ENCODE measurements around the gene CKS2. TPM values are rescaled to one million over a fixed set of nuclear protein-coding genes. Genes with fewer than 3 reads are reported as not detected.

Gene CKS2
- total and polyA plus RNA-seq, 2 donors from 2014 or later = 7.0 to 72.8 TPM

DNA sequence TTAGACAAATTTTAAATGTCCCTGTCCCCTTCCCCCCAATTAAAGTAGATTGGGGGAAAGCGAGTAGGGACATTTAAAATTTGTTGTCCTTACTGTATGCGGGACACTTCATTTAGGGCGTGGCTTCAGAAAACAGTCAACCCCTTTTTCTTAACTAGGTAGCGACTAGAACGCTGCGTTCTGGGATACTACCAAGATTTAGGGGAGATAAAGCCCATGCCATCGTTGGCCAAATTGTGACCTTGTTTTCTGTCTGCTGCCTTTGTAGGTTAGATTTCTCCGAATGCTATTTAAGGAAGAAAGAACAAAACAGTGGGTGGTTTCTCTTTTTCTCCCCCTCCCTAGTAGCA, 1.2 kb downstream of the CKS2 start:
- peak overlapping the region; percentile 66 to 82 (median 73) for H3K4me3 ChIP-seq (ENCODE audit: low read length in 3 of 3)
- FAIRE-seq = no peak
- intact Hi-C loops (cut with DNase I) = no loop called here
- H3K27ac ChIP-seq (ENCODE audit: low read depth in 2 of 2, low read length in 2 of 2) = no peak overlapping the region
- no peaks in the 10 kb centered on the region for H3K9me3 ChIP-seq (ENCODE audit: control insufficient read depth in 2 of 3, insufficient read depth in 1 of 3, low read length in 3 of 3)
- peaks cover 0 to 6% (median 4%) of the 10 kb centered on the region in 3 donors for H3K4me1 ChIP-seq (ENCODE audit: control insufficient read depth in 2 of 3, insufficient read depth in 2 of 3, low read depth in 1 of 3, low read length in 3 of 3)
- H3K9ac ChIP-seq (ENCODE audit: low read length in 3 of 3) = peak overlapping the region in 2 of 3 donors; percentile 11 to 57
- peaks cover 0 to 2% (median 0%) of the 10 kb centered on the region in 3 donors for H3K36me3 ChIP-seq (ENCODE audit: control insufficient read depth in 2 of 3, insufficient read depth in 3 of 3, low read length in 3 of 3)
- DNase-seq = peak in 3 of 5 donors; percentile 40 to 66 (median 61)
- no peaks in the 10 kb centered on the region for H3K27me3 ChIP-seq (ENCODE audit: control insufficient read depth, insufficient read depth, low read length)
- TF ChIP-seq, protein P1, sequence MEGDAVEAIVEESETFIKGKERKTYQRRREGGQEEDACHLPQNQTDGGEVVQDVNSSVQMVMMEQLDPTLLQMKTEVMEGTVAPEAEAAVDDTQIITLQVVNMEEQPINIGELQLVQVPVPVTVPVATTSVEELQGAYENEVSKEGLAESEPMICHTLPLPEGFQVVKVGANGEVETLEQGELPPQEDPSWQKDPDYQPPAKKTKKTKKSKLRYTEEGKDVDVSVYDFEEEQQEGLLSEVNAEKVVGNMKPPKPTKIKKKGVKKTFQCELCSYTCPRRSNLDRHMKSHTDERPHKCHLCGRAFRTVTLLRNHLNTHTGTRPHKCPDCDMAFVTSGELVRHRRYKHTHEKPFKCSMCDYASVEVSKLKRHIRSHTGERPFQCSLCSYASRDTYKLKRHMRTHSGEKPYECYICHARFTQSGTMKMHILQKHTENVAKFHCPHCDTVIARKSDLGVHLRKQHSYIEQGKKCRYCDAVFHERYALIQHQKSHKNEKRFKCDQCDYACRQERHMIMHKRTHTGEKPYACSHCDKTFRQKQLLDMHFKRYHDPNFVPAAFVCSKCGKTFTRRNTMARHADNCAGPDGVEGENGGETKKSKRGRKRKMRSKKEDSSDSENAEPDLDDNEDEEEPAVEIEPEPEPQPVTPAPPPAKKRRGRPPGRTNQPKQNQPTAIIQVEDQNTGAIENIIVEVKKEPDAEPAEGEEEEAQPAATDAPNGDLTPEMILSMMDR (IDR thresholded peaks at IDR 0.05; ENCODE audit: borderline replicate concordance, extremely low read depth, insufficient read depth) = no peak

DNA sequence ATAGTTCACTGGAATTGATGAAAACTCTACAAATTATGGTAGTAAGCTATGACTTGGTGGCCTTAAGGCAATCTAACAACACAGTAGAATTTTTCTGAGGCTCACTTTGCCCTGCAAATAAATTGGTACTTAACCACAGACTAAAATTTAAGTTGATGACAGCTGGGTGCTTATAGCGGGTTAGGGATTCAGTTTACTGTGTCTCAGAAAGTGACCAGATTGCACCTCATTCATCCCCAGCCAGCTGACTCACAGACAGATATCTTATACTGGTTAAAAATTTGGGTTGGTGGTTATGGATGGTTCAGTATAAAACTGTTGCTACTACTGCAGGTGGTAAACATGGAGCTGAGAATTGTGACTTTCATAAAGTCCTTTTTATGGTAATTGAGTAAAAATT, 2.8 kb downstream of the CKS2 start:
- TF ChIP-seq, protein P1 (IDR thresholded peaks at IDR 0.05; ENCODE audit: borderline replicate concordance, extremely low read depth, insufficient read depth) = no peak
- H3K36me3 ChIP-seq (ENCODE audit: control insufficient read depth in 2 of 3, insufficient read depth in 3 of 3, low read length in 3 of 3) = peaks cover 0 to 6% (median 0%) of the 10 kb centered on the region in 3 donors
- intact Hi-C loops (cut with DNase I) = no loop called here
- FAIRE-seq (no peak), DNase-seq (no peak)
- H3K4me3 ChIP-seq (ENCODE audit: low read length in 3 of 3) = peak overlapping the region in 1 of 3 donors; percentile 8
- H3K9me3 ChIP-seq (ENCODE audit: control insufficient read depth in 2 of 3, insufficient read depth in 1 of 3, low read length in 3 of 3) = no peaks in the 10 kb centered on the region
- H3K9ac ChIP-seq (ENCODE audit: low read length in 3 of 3) = no peak overlapping the region
- H3K27me3 ChIP-seq (ENCODE audit: control insufficient read depth, insufficient read depth, low read length) = no peaks in the 10 kb centered on the region
- H3K27ac ChIP-seq (ENCODE audit: low read depth in 2 of 2, low read length in 2 of 2) = no peak overlapping the region
- peaks cover 3 to 7% (median 6%) of the 10 kb centered on the region in 3 donors for H3K4me1 ChIP-seq (ENCODE audit: control insufficient read depth in 2 of 3, insufficient read depth in 2 of 3, low read depth in 1 of 3, low read length in 3 of 3)

DNA sequence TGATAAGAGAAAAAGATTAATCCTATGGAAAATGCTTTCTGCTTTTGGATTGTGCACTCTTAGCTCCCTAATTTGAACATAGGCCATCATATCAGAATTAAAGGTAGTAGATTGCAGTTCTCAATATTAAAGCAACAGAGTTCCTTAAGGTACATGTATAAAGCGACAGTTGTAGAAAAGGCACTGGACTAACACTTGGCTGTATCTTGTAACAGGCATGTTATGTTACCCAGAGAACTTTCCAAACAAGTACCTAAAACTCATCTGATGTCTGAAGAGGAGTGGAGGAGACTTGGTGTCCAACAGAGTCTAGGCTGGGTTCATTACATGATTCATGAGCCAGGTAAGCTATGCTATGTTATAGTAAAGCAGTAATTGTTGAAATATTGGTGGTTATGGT, 4.0 kb downstream of the CKS2 start:
- Histone ChIP-seq H3K9me3 (ENCODE audit: control insufficient read depth in 2 of 3, insufficient read depth in 1 of 3, low read length in 3 of 3) (no peaks in the 10 kb centered on the region), H3K27me3 (ENCODE audit: control insufficient read depth, insufficient read depth, low read length) (no peaks in the 10 kb centered on the region), H3K4me3 (ENCODE audit: low read length in 3 of 3) (no peak overlapping the region), H3K36me3 (ENCODE audit: control insufficient read depth in 2 of 3, insufficient read depth in 3 of 3, low read length in 3 of 3) (peaks cover 0 to 6% (median 0%) of the 10 kb centered on the region in 3 donors), H3K9ac (ENCODE audit: low read length in 3 of 3) (no peak overlapping the region), H3K27ac (ENCODE audit: low read depth in 2 of 2, low read length in 2 of 2) (no peak overlapping the region), H3K4me1 (ENCODE audit: control insufficient read depth in 2 of 3, insufficient read depth in 2 of 3, low read depth in 1 of 3, low read length in 3 of 3) (peaks cover 3 to 7% (median 4%) of the 10 kb centered on the region in 3 donors)
- intact Hi-C loops (cut with DNase I) = no loop called here
- TF ChIP-seq, protein P1 (IDR thresholded peaks at IDR 0.05; ENCODE audit: borderline replicate concordance, extremely low read depth, insufficient read depth) = no peak
- FAIRE-seq (no peak), DNase-seq (no peak)

DNA sequence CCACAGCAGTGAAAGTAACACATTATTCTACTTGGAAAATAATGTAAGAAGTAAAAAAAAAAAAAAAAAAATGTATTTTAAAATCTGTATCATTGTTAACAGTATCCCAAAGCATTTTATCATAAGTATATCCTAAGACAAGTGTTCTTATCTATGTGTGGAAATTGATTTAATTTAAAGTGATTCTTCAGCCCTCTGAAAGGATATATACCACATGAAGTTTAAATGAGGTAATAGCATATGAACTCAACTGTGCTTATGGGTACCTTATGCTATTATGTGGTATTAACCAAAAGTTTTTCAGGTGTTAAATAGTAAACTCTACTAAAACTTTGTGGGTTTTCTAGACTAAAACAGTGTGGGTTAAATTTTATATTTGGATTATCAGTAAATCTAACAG, 4.5 kb downstream of the CKS2 start:
- FAIRE-seq (no peak), DNase-seq (no peak)
- TF ChIP-seq, protein P1 (IDR thresholded peaks at IDR 0.05; ENCODE audit: borderline replicate concordance, extremely low read depth, insufficient read depth) = no peak
- H3K9me3 ChIP-seq (ENCODE audit: control insufficient read depth in 2 of 3, insufficient read depth in 1 of 3, low read length in 3 of 3) = no peaks in the 10 kb centered on the region
- H3K27me3 ChIP-seq (ENCODE audit: control insufficient read depth, insufficient read depth, low read length) = no peaks in the 10 kb centered on the region
- no peak overlapping the region for H3K27ac ChIP-seq (ENCODE audit: low read depth in 2 of 2, low read length in 2 of 2)
- H3K9ac ChIP-seq (ENCODE audit: low read length in 3 of 3) = no peak overlapping the region
- intact Hi-C loops (cut with DNase I) = no loop called here
- H3K36me3 ChIP-seq (ENCODE audit: control insufficient read depth in 2 of 3, insufficient read depth in 3 of 3, low read length in 3 of 3) = peaks cover 0 to 6% (median 0%) of the 10 kb centered on the region in 3 donors
- no peak overlapping the region for H3K4me3 ChIP-seq (ENCODE audit: low read length in 3 of 3)
- peaks cover 3 to 7% (median 4%) of the 10 kb centered on the region in 3 donors for H3K4me1 ChIP-seq (ENCODE audit: control insufficient read depth in 2 of 3, insufficient read depth in 2 of 3, low read depth in 1 of 3, low read length in 3 of 3)

All from kidney (tissue), 14 donors.